ENCODE results near the gene SMAD6. TPM values are rescaled to one million over a fixed set of nuclear protein-coding genes. Genes with fewer than 3 reads are reported as not detected.

The SMAD6 gene
- total and polyA plus RNA-seq, 9 of the 15 experiments (the other 6 are each of a cell fraction or from before 2014, with no cell fraction given): 0.10 to 15.5 (median 3.7) TPM

DNA sequence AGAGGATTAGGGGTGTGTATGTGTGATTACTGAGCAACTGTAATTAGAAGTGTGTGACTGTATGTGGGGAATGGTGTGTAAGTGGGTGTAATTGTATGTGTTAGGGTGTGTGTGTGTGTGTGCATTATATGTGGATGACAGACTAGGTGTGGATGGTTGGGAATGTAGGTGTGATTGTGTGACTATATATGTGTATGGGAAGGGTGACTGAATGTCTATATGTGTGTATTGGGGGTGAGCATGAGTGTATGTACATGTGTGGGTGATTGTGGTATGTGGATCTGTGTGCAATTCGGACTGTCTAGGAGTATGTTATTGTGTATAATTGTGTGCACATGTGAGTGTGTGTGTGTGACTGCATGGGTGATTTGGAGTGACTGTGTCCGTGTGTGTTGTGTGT is 43.2 kb upstream of the SMAD6 start:
- Histone ChIP-seq H3K4me3 (no peak overlapping the region), H2AFZ (ENCODE audit: low read depth, low read length) (no peak overlapping the region), H3K9me3 (replicated peaks; ENCODE audit: control insufficient read depth, insufficient read depth, low read depth, low read length) (no peaks in the 10 kb centered on the region), H3K36me3 (ENCODE audit: control insufficient read depth, insufficient read depth, low read length) (peaks cover 66% of the 10 kb centered on the region), H3K9ac (ENCODE audit: insufficient read depth in 1 of 2, low read depth in 2 of 2, low read length in 2 of 2) (0 out of 4 replicates have a peak overlapping the region, but pooled peaks of 1 of the 2 experiments have one; percentile 19), H3K27me3 (ENCODE audit: control insufficient read depth in 2 of 2, insufficient read depth in 2 of 2, low read length in 2 of 2) (no peaks in the 10 kb centered on the region), H3K79me2 (ENCODE audit: control insufficient read depth, insufficient read depth, low read length) (peaks cover 85% of the 10 kb centered on the region), H3K4me2 (ENCODE audit: insufficient read depth, low read length) (no peak overlapping the region), H3K27ac (ENCODE audit: extremely low read depth, low read depth, low read length) (peak overlapping the region; percentile 7; the same call in 1 of the 3 replicates), H3K9me1 (ENCODE audit: control insufficient read depth, insufficient read depth, low read length) (no peaks in the 10 kb centered on the region), H4K20me1 (replicated peaks; ENCODE audit: control insufficient read depth, insufficient read depth, low read length) (no peaks in the 10 kb centered on the region), H3K4me1 (replicated peaks in 1 of 2; ENCODE audit: control insufficient read depth in 2 of 2, insufficient read depth in 2 of 2, low read length in 2 of 2) (peaks cover 51 to 67% of the 10 kb centered on the region in 2 experiments)
- no TSS peak for BruUV-seq (replicated peaks)
- ATAC-seq: no peak
- intact Hi-C loops (cut with micrococcal nuclease) (no loop called here), in situ Hi-C loops (cut with MboI) (no loop called here)
- 86% methylated on average over 2 of the region's 2 CpGs for WGBS (ENCODE audit: insufficient coverage, low coverage, missing lambda C conversion rate)
- FAIRE-seq: no peak
- ChIA-PET POLR2A (interaction anchor here (0.7 to 1.5 kb wide), 3 partner anchors 12 to 93 kb away, joined by 3 to 5 read pairs (median 3); no protein-coding TSS in a partner anchor), CTCF (ENCODE audit: low intra/inter-chr PET ratio) (no interaction called here)
- DNase-seq (ENCODE audit: extremely low read depth in 1 of 4, low spot score in 3 of 4): no peak
- TF ChIP-seq, protein P1, sequence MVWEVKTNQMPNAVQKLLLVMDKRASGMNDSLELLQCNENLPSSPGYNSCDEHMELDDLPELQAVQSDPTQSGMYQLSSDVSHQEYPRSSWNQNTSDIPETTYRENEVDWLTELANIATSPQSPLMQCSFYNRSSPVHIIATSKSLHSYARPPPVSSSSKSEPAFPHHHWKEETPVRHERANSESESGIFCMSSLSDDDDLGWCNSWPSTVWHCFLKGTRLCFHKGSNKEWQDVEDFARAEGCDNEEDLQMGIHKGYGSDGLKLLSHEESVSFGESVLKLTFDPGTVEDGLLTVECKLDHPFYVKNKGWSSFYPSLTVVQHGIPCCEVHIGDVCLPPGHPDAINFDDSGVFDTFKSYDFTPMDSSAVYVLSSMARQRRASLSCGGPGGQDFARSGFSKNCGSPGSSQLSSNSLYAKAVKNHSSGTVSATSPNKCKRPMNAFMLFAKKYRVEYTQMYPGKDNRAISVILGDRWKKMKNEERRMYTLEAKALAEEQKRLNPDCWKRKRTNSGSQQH (CRISPR knock-in tag; IDR thresholded peaks at IDR 0.05): 0 out of 2 replicates have a peak, but pooled peaks have one; percentile 47
- TF ChIP-seq LARP7 (IDR thresholded peaks at IDR 0.05): peak; percentile 73; the same call in 1 of the 2 replicates
- TF ChIP-seq, protein P2, sequence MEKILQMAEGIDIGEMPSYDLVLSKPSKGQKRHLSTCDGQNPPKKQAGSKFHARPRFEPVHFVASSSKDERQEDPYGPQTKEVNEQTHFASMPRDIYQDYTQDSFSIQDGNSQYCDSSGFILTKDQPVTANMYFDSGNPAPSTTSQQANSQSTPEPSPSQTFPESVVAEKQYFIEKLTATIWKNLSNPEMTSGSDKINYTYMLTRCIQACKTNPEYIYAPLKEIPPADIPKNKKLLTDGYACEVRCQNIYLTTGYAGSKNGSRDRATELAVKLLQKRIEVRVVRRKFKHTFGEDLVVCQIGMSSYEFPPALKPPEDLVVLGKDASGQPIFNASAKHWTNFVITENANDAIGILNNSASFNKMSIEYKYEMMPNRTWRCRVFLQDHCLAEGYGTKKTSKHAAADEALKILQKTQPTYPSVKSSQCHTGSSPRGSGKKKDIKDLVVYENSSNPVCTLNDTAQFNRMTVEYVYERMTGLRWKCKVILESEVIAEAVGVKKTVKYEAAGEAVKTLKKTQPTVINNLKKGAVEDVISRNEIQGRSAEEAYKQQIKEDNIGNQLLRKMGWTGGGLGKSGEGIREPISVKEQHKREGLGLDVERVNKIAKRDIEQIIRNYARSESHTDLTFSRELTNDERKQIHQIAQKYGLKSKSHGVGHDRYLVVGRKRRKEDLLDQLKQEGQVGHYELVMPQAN (IDR thresholded peaks at IDR 0.05; ENCODE audit: borderline replicate concordance): 0 out of 2 replicates have a peak, but pooled peaks have one; percentile 33
- 0 out of 2 replicates have a peak, but pooled peaks have one; percentile 11 for TF ChIP-seq PHF21A (IDR thresholded peaks at IDR 0.05; ENCODE audit: borderline replicate concordance, low read depth)
- 0 out of 2 replicates have a peak, but pooled peaks have one; percentile 38 for TF ChIP-seq POLR2A (conservative IDR thresholded peaks at IDR 0.05)
- TF ChIP-seq HDAC1 (IDR thresholded peaks at IDR 0.05): peak in 1 of 2 experiments; percentile 44; a peak in 1 of 4 replicates
- TF ChIP-seq, protein P3, sequence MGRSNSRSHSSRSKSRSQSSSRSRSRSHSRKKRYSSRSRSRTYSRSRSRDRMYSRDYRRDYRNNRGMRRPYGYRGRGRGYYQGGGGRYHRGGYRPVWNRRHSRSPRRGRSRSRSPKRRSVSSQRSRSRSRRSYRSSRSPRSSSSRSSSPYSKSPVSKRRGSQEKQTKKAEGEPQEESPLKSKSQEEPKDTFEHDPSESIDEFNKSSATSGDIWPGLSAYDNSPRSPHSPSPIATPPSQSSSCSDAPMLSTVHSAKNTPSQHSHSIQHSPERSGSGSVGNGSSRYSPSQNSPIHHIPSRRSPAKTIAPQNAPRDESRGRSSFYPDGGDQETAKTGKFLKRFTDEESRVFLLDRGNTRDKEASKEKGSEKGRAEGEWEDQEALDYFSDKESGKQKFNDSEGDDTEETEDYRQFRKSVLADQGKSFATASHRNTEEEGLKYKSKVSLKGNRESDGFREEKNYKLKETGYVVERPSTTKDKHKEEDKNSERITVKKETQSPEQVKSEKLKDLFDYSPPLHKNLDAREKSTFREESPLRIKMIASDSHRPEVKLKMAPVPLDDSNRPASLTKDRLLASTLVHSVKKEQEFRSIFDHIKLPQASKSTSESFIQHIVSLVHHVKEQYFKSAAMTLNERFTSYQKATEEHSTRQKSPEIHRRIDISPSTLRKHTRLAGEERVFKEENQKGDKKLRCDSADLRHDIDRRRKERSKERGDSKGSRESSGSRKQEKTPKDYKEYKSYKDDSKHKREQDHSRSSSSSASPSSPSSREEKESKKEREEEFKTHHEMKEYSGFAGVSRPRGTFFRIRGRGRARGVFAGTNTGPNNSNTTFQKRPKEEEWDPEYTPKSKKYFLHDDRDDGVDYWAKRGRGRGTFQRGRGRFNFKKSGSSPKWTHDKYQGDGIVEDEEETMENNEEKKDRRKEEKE (IDR thresholded peaks at IDR 0.05; ENCODE audit: borderline replicate concordance in 1 of 2, control insufficient read depth in 1 of 2, low read depth in 2 of 2, low read length in 1 of 2): peak in 1 of 2 experiments; percentile 55; a peak in 1 of 4 replicates
- TF ChIP-seq NFE2L1 (tag; IDR thresholded peaks at IDR 0.05; ENCODE audit: borderline replicate concordance, low read depth): no peak
- no peak for TF ChIP-seq ETV5 (CRISPR knock-in tag; IDR thresholded peaks at IDR 0.05; ENCODE audit: low read depth)
- TF ChIP-seq ARHGAP35 (IDR thresholded peaks at IDR 0.05; ENCODE audit: partially characterized antibody): peak; percentile 48
- TF ChIP-seq CBX3 (IDR thresholded peaks at IDR 0.05; ENCODE audit: borderline replicate concordance in 1 of 2, low read length in 2 of 2): no peak
- peak; percentile 48 for TF ChIP-seq SUPT5H (IDR thresholded peaks at IDR 0.05)
- no peak for TF ChIP-seq SAFB (IDR thresholded peaks at IDR 0.05; ENCODE audit: borderline replicate concordance, low read depth, low read length)
- TF ChIP-seq, protein P4, sequence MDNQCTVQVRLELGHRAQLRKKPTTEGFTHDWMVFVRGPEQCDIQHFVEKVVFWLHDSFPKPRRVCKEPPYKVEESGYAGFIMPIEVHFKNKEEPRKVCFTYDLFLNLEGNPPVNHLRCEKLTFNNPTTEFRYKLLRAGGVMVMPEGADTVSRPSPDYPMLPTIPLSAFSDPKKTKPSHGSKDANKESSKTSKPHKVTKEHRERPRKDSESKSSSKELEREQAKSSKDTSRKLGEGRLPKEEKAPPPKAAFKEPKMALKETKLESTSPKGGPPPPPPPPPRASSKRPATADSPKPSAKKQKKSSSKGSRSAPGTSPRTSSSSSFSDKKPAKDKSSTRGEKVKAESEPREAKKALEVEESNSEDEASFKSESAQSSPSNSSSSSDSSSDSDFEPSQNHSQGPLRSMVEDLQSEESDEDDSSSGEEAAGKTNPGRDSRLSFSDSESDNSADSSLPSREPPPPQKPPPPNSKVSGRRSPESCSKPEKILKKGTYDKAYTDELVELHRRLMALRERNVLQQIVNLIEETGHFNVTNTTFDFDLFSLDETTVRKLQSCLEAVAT (IDR thresholded peaks at IDR 0.05): peak; percentile 34 to 69; a peak in 1 of 4 replicates
- TF ChIP-seq ZKSCAN3 (CRISPR knock-in tag; IDR thresholded peaks at IDR 0.05): no peak

Measured in K562 (cell line).